ENCODE results near the gene CRLF3.
A peak's percentile ranks its signal among the peaks of the same experiment; 100 is the strongest.

The CRLF3 gene, protein sequence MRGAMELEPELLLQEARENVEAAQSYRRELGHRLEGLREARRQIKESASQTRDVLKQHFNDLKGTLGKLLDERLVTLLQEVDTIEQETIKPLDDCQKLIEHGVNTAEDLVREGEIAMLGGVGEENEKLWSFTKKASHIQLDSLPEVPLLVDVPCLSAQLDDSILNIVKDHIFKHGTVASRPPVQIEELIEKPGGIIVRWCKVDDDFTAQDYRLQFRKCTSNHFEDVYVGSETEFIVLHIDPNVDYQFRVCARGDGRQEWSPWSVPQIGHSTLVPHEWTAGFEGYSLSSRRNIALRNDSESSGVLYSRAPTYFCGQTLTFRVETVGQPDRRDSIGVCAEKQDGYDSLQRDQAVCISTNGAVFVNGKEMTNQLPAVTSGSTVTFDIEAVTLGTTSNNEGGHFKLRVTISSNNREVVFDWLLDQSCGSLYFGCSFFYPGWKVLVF

DNA sequence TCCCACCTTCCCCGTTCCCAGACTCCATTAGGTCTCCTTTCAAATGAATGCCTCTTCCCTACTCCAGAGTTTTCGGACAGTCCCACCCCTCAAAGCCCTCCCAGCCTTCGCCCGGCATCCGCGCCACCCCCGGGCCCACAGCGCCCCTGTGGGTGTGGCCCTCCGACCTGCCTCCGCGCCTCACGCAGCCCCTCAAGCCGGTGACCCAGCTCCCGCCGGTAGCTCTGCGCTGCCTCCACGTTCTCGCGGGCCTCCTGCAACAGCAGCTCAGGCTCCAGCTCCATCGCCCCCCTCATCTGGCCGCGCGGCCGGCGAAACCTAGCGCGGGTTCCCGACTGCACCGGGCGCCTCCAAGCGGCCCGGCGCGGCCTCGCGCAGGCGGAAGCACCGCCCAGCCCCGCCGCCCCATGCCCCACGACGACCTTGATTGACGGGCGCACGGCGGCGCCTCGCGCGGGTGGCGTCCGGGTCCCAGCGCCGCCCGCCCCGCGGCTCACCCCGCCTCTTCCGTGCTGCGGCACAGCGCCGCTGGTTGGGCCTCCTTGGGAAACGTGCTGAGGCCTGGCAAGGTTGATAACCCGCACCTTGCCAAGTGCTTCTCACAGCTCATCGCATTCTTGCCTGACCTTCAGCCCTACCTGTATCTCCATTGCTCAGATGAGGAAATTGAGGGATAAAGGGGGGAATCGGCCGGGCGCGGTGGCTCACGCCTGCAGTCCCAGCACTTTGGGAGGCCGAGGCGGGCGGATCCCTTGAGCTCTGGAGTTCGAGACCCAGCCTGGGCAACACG is at the start of gene CRLF3:
Gene CRLF3, minus strand, starts transcription at position 337 of the 790 bp plus-strand sequence. Its CDS starts 41 bp downstream, at position 296.
- H3K27ac ChIP-seq, result peak within 1 kb of the TSS; percentile 95
- H3K9me3 ChIP-seq, result no peaks in the 10 kb centered on the region
- H3K4me3 ChIP-seq (ENCODE audit: low read depth in 1 of 2, low read length in 1 of 2), result peak within 1 kb of the TSS; percentile 95 to 99
- no peaks in the 10 kb centered on the region for H3K27me3 ChIP-seq
- H3K36me3 ChIP-seq, result no peaks in the 10 kb centered on the region
- peaks cover 62 to 65% of the 10 kb centered on the region in 2 experiments for H3K4me1 ChIP-seq (ENCODE audit: control insufficient read depth in 1 of 2, insufficient read depth in 1 of 2, low read depth in 1 of 2, low read length in 1 of 2)
- TF ChIP-seq, protein P1, sequence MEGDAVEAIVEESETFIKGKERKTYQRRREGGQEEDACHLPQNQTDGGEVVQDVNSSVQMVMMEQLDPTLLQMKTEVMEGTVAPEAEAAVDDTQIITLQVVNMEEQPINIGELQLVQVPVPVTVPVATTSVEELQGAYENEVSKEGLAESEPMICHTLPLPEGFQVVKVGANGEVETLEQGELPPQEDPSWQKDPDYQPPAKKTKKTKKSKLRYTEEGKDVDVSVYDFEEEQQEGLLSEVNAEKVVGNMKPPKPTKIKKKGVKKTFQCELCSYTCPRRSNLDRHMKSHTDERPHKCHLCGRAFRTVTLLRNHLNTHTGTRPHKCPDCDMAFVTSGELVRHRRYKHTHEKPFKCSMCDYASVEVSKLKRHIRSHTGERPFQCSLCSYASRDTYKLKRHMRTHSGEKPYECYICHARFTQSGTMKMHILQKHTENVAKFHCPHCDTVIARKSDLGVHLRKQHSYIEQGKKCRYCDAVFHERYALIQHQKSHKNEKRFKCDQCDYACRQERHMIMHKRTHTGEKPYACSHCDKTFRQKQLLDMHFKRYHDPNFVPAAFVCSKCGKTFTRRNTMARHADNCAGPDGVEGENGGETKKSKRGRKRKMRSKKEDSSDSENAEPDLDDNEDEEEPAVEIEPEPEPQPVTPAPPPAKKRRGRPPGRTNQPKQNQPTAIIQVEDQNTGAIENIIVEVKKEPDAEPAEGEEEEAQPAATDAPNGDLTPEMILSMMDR (IDR thresholded peaks at IDR 0.05), result peak; percentile 99

DNA sequence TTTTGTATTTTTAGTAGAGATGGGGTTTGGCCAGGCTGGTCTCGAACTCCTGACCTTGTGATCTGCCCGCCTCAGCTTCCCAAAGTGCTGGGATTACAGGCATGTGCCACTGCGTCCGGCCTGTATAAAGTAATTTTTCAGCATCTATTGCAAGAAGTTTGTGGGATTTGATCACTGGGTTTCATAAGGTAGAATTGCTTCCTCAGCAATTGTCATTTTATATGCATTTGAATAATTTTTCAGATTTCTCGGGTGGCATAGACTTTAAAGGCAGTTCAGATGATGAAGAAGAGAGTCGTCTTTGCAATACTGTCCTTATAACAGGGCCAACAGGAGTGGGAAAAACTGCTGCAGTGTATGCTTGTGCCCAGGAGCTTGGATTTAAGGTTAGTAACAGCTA is 44.5 kb upstream of the CRLF3 start:
- TF ChIP-seq, protein P1 (IDR thresholded peaks at IDR 0.05), result no peak
- Histone ChIP-seq H3K27ac (no peak overlapping the region), H3K4me1 (ENCODE audit: control insufficient read depth in 1 of 2, insufficient read depth in 1 of 2, low read depth in 1 of 2, low read length in 1 of 2) (no peaks in the 10 kb centered on the region), H3K36me3 (peaks cover 9% of the 10 kb centered on the region), H3K27me3 (no peaks in the 10 kb centered on the region), H3K9me3 (no peaks in the 10 kb centered on the region), H3K4me3 (ENCODE audit: low read depth in 1 of 2, low read length in 1 of 2) (no peak overlapping the region)

DNA sequence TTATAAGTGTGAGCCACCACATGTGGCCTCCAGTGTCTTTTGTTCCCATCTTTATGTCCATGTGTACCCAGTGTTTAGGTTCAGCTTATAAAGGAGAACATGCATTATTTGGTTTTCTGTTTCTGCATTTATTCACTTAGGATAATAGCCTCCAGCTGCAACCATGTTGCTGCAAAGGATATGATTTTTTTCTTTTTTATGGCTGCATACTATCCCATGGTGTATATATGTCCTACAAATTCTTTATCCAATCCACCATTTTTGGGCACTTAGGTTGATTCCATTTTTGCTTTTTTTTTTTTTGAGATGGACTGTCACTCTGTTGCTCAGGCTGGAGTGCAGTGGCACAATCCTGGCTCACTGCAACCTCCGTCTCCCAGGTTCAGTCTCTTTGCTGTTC is 40.1 kb upstream of the CRLF3 start:
- no peaks in the 10 kb centered on the region for H3K9me3 ChIP-seq
- TF ChIP-seq, protein P1 (IDR thresholded peaks at IDR 0.05), result no peak
- H3K36me3 ChIP-seq, result peaks cover 9% of the 10 kb centered on the region
- no peak overlapping the region for H3K27ac ChIP-seq
- no peaks in the 10 kb centered on the region for H3K27me3 ChIP-seq
- H3K4me3 ChIP-seq (ENCODE audit: low read depth in 1 of 2, low read length in 1 of 2), result no peak overlapping the region
- no peaks in the 10 kb centered on the region for H3K4me1 ChIP-seq (ENCODE audit: control insufficient read depth in 1 of 2, insufficient read depth in 1 of 2, low read depth in 1 of 2, low read length in 1 of 2)

DNA sequence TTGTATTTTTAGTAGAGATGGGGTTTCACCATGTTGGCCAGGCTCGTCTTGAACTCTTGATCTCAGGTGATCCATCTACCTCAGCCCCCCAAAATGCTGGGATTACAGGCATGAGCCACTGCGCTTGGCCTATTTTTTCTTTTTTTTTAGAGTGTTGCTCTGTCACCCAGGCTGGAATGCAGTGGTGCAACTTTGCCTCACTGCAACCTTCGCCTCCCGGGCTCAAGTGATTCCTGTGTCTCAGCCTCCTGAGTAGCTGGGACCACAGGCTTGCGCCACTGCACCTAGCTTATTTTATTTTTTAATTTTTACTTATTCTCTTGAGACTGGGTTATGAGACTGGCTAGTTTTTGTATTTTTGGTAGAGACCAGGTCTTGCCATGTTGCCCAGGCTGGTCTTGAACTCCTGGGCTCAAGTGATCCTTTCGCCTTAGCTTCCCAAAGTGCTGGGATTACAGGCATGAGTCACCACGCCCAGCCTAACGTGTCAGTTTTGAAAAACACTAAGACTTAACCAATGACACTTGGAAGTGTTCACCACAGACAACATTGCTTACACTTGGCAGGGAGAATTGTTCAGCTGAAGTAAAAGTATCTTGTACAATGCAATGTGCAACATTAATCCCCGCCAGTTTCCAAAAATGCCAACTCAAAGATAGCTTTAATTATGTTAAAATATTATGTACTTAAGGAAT is 34.2 kb upstream of the CRLF3 start:
- Histone ChIP-seq H3K4me3 (ENCODE audit: low read depth in 1 of 2, low read length in 1 of 2) (no peak overlapping the region), H3K27ac (no peak overlapping the region), H3K36me3 (no peaks in the 10 kb centered on the region), H3K4me1 (ENCODE audit: control insufficient read depth in 1 of 2, insufficient read depth in 1 of 2, low read depth in 1 of 2, low read length in 1 of 2) (no peaks in the 10 kb centered on the region), H3K9me3 (no peaks in the 10 kb centered on the region), H3K27me3 (no peaks in the 10 kb centered on the region)
- TF ChIP-seq, protein P1 (IDR thresholded peaks at IDR 0.05), result no peak

DNA sequence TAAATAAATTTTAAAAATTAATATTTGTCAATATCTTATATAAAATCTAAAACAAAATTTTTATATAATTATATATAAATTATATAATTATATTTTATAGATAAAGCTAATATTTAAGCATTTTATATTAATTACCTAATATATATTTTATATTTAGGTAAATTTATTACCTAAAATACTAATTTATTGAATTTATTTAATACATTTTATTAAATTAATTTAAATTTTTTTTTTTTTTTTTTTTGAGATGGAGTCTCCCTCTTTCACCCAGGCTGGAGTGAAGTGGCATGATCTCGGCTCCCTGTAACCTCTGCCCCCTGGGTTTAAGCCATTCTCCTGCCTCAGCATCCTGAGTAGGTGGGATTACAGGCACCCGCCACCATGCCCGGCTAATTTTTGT is 29.7 kb upstream of the CRLF3 start:
- H3K36me3 ChIP-seq, result no peaks in the 10 kb centered on the region
- H3K27me3 ChIP-seq, result no peaks in the 10 kb centered on the region
- TF ChIP-seq, protein P1 (IDR thresholded peaks at IDR 0.05), result no peak
- no peak overlapping the region for H3K27ac ChIP-seq
- no peak overlapping the region for H3K4me3 ChIP-seq (ENCODE audit: low read depth in 1 of 2, low read length in 1 of 2)
- no peaks in the 10 kb centered on the region for H3K9me3 ChIP-seq
- H3K4me1 ChIP-seq (ENCODE audit: control insufficient read depth in 1 of 2, insufficient read depth in 1 of 2, low read depth in 1 of 2, low read length in 1 of 2), result no peaks in the 10 kb centered on the region

All from neutrophil (primary cell).